ENCODE results near the gene CST9. TPM values are rescaled to one million over a fixed set of nuclear protein-coding genes. Genes with fewer than 3 reads are reported as not detected.

Gene CST9
- total RNA-seq, 4 donors from 2014 or later, result not detected

GRCh38 chr20:23613676-23614075 lies 8.0 kb upstream of the CST9 start:
- intact Hi-C loops (cut with DNase I), result loop anchor here (5.0 kb wide), 1 partner anchor 266 kb away; no protein-coding TSS in a partner anchor
- no peak overlapping the region for H3K4me3 ChIP-seq
- H3K4me1 ChIP-seq, result peaks cover 0 to 35% (median 30%) of the 10 kb centered on the region in 4 donors
- peak; percentile 91 for DNase-seq (ENCODE audit: extremely low spot score)
- no peak for TF ChIP-seq POLR2AphosphoS5 (IDR thresholded peaks at IDR 0.05)
- no peak for TF ChIP-seq POLR2A (IDR thresholded peaks at IDR 0.05; ENCODE audit: low read depth)
- no peak for TF ChIP-seq EP300 (IDR thresholded peaks at IDR 0.05)
- no peak for TF ChIP-seq CTCF (IDR thresholded peaks at IDR 0.05)
- H3K27me3 ChIP-seq, result no peaks in the 10 kb centered on the region
- H3K27ac ChIP-seq (replicated peaks in 1 of 4), result peak overlapping the region; percentile 57 to 76 (median 64)
- H3K36me3 ChIP-seq, result no peaks in the 10 kb centered on the region
- H3K9me3 ChIP-seq, result no peaks in the 10 kb centered on the region

- DNase-seq (ENCODE audit: extremely low spot score), result peak; percentile 21
- Histone ChIP-seq H3K27ac (replicated peaks in 1 of 4) (peak overlapping the region; percentile 57 to 76 (median 64)), H3K27me3 (no peaks in the 10 kb centered on the region), H3K4me3 (no peak overlapping the region), H3K9me3 (no peaks in the 10 kb centered on the region), H3K36me3 (no peaks in the 10 kb centered on the region), H3K4me1 (peaks cover 0 to 39% (median 34%) of the 10 kb centered on the region in 4 donors)
- intact Hi-C loops (cut with DNase I), result loop anchor here (5.0 kb wide), 1 partner anchor 265 kb away; no protein-coding TSS in a partner anchor
- 63% methylated on average over 2 of the region's 2 CpGs for WGBS
- TF ChIP-seq POLR2AphosphoS5 (IDR thresholded peaks at IDR 0.05), result no peak
- no peak for TF ChIP-seq CTCF (IDR thresholded peaks at IDR 0.05)
- TF ChIP-seq POLR2A (IDR thresholded peaks at IDR 0.05; ENCODE audit: low read depth), result no peak
- no peak for TF ChIP-seq EP300 (IDR thresholded peaks at IDR 0.05)
Measured at GRCh38 chr20:23612396-23612795, 6.7 kb upstream of the CST9 start.

GRCh38 chr20:23609486-23610109 lies 3.9 kb upstream of the CST9 start:
- intact Hi-C loops (cut with DNase I), result loop anchor here (5.0 kb wide), 2 partner anchors 187 to 262 kb away; partner anchors contain the start of gene NAPB
- peak; percentile 14 for DNase-seq (ENCODE audit: extremely low spot score)
- H3K9me3 ChIP-seq, result no peaks in the 10 kb centered on the region
- no peaks in the 10 kb centered on the region for H3K27me3 ChIP-seq
- no peak overlapping the region for H3K4me3 ChIP-seq
- TF ChIP-seq POLR2A (IDR thresholded peaks at IDR 0.05; ENCODE audit: low read depth) (no peak), EP300 (IDR thresholded peaks at IDR 0.05) (no peak), POLR2AphosphoS5 (IDR thresholded peaks at IDR 0.05) (no peak), CTCF (IDR thresholded peaks at IDR 0.05) (no peak)
- 90% methylated on average over 5 of the region's 5 CpGs for WGBS
- H3K27ac ChIP-seq (replicated peaks in 1 of 4), result peak overlapping the region in 2 of 4 donors; percentile 8 to 63
- no peaks in the 10 kb centered on the region for H3K36me3 ChIP-seq
- peaks cover 0 to 55% (median 48%) of the 10 kb centered on the region in 4 donors for H3K4me1 ChIP-seq

DNA sequence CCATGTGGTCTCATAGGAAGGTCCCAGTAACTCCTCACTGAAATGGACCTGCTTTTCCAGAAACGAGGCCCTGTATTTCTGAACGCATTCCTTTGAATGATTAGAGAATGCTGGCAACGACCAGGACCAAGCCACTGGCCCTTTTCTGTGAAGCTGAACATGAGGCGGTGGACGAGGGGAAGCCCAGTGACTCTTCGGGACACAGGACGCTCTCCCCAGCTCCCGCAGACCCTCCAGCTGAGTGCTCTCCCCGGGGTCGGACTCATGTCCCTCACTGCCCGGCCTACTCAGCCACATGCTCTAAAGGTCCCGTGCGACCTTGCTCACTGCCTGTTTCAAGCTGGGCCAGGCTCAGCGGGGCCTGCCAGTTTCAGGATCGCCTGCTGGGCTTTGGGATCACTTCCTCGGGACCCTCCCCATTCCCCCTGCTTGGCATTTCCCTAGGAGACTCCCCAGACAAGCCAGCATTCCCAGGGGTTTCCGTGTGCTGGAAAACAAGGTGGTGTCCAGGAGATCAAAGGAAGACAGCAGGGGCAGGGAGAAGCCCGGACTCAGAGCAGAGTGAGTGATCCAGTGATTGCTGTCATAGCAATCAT lies 2.6 kb upstream of the CST9 start:
- Histone ChIP-seq H3K27ac (replicated peaks in 1 of 4) (peak overlapping the region in 3 of 4 donors; percentile 8 to 63 (median 35)), H3K27me3 (no peaks in the 10 kb centered on the region), H3K9me3 (no peaks in the 10 kb centered on the region), H3K36me3 (no peaks in the 10 kb centered on the region), H3K4me3 (no peak overlapping the region), H3K4me1 (peaks cover 0 to 49% (median 39%) of the 10 kb centered on the region in 4 donors)
- intact Hi-C loops (cut with DNase I), result loop anchor here (5.0 kb wide), 1 partner anchor 186 kb away; the partner anchor contains the start of gene NAPB
- 72% methylated on average over 17 of the region's 18 CpGs for WGBS
- peak; percentile 72 for DNase-seq (ENCODE audit: extremely low spot score)
- TF ChIP-seq EP300 (IDR thresholded peaks at IDR 0.05) (no peak), POLR2AphosphoS5 (IDR thresholded peaks at IDR 0.05) (no peak), CTCF (IDR thresholded peaks at IDR 0.05) (no peak), POLR2A (IDR thresholded peaks at IDR 0.05; ENCODE audit: low read depth) (no peak)

Data from esophagus muscularis mucosa (tissue), 4 donors.